ENCODE data around the gene QSOX2.
"Not testable (repeated sequence)": the region's sequence is repeated elsewhere in the genome, so short reads cannot be mapped to it uniquely, and the experiment has no call there.

QSOX2 gene

GRCh38 chr9:136250676-136251075, 5.1 kb upstream of the QSOX2 start:
- no peak for DNase-seq

- DNase-seq = no peak
Observed at GRCh38 chr9:136249877-136250559, 4.4 kb upstream of the QSOX2 start.

- DNase-seq = no peak
Observed at GRCh38 chr9:136248951-136249876, 3.6 kb upstream of the QSOX2 start.

- no peak for DNase-seq
Observed at GRCh38 chr9:136247947-136248637, 2.5 kb upstream of the QSOX2 start.

- DNase-seq = no peak
Observed at GRCh38 chr9:136247551-136247916, 1.9 kb upstream of the QSOX2 start.

GRCh38 chr9:136246849-136247550, 1.4 kb upstream of the QSOX2 start:
- DNase-seq = no peak

GRCh38 chr9:136244969-136245218, 718 bp downstream of the QSOX2 start:
- DNase-seq = no peak

- DNase-seq = no peak
Observed at GRCh38 chr9:136244122-136244968, 1.3 kb downstream of the QSOX2 start.

GRCh38 chr9:136243631-136244030, 2.0 kb downstream of the QSOX2 start:
- no peak for DNase-seq

GRCh38 chr9:136242918-136243525, 2.6 kb downstream of the QSOX2 start:
- no peak for DNase-seq

- DNase-seq = no peak
Observed at GRCh38 chr9:136242248-136242647, 3.4 kb downstream of the QSOX2 start.

GRCh38 chr9:136241542-136241941, 4.1 kb downstream of the QSOX2 start:
- DNase-seq = no peak

GRCh38 chr9:136240941-136241340, 4.7 kb downstream of the QSOX2 start:
- DNase-seq = no peak

GRCh38 chr9:136239983-136240330, 5.7 kb downstream of the QSOX2 start:
- no peak for DNase-seq

- no peak for DNase-seq
Observed at GRCh38 chr9:136239135-136239982, 6.3 kb downstream of the QSOX2 start.

GRCh38 chr9:136238342-136238732, 7.3 kb downstream of the QSOX2 start:
- no peak for DNase-seq

- DNase-seq = no peak
Observed at GRCh38 chr9:136237486-136238341, 7.9 kb downstream of the QSOX2 start.

- not testable (repeated sequence) for DNase-seq
Observed at GRCh38 chr9:136236471-136237410, 8.9 kb downstream of the QSOX2 start.
